ENCODE data around the gene CCNL2. TPM values are rescaled to one million over a fixed set of nuclear protein-coding genes. Genes with fewer than 3 reads are reported as not detected.
A peak's percentile ranks its signal among the peaks of the same experiment; 100 is the strongest.
"Not testable (repeated sequence)": the region's sequence is repeated elsewhere in the genome, so short reads cannot be mapped to it uniquely, and the experiment has no call there.

The CCNL2 gene
- total RNA-seq, 1 donor from 2014 or later: 261 TPM

GRCh38 chr1:1419363-1419812, 20.3 kb upstream of the CCNL2 start:
- Mint-ChIP-seq H3K4me3 (no peak overlapping the region), H3K27me3 (ENCODE audit: low read depth) (peaks cover 5% of the 10 kb centered on the region), H3K27ac (ENCODE audit: unreplicated experiment) (no peak overlapping the region), H3K9me3 (no peaks in the 10 kb centered on the region), H3K4me1 (peaks cover 22% of the 10 kb centered on the region), H3K36me3 (ENCODE audit: low read depth) (no peaks in the 10 kb centered on the region)
- DNase-seq (ENCODE audit: low read depth, low spot score): no peak
- TF ChIP-seq, protein P1, sequence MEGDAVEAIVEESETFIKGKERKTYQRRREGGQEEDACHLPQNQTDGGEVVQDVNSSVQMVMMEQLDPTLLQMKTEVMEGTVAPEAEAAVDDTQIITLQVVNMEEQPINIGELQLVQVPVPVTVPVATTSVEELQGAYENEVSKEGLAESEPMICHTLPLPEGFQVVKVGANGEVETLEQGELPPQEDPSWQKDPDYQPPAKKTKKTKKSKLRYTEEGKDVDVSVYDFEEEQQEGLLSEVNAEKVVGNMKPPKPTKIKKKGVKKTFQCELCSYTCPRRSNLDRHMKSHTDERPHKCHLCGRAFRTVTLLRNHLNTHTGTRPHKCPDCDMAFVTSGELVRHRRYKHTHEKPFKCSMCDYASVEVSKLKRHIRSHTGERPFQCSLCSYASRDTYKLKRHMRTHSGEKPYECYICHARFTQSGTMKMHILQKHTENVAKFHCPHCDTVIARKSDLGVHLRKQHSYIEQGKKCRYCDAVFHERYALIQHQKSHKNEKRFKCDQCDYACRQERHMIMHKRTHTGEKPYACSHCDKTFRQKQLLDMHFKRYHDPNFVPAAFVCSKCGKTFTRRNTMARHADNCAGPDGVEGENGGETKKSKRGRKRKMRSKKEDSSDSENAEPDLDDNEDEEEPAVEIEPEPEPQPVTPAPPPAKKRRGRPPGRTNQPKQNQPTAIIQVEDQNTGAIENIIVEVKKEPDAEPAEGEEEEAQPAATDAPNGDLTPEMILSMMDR (conservative IDR thresholded peaks at IDR 0.05): no peak

GRCh38 chr1:1418464-1419362, 19.6 kb upstream of the CCNL2 start:
- no peak overlapping the region for H3K4me3 Mint-ChIP-seq
- peaks cover 22% of the 10 kb centered on the region for H3K4me1 Mint-ChIP-seq
- TF ChIP-seq, protein P1 (conservative IDR thresholded peaks at IDR 0.05): no peak
- no peaks in the 10 kb centered on the region for H3K9me3 Mint-ChIP-seq
- DNase-seq (ENCODE audit: low read depth, low spot score): no peak
- peak overlapping the region; percentile 8 for H3K27ac Mint-ChIP-seq (ENCODE audit: unreplicated experiment)
- H3K27me3 Mint-ChIP-seq (ENCODE audit: low read depth): peaks cover 5% of the 10 kb centered on the region
- no peaks in the 10 kb centered on the region for H3K36me3 Mint-ChIP-seq (ENCODE audit: low read depth)

DNA sequence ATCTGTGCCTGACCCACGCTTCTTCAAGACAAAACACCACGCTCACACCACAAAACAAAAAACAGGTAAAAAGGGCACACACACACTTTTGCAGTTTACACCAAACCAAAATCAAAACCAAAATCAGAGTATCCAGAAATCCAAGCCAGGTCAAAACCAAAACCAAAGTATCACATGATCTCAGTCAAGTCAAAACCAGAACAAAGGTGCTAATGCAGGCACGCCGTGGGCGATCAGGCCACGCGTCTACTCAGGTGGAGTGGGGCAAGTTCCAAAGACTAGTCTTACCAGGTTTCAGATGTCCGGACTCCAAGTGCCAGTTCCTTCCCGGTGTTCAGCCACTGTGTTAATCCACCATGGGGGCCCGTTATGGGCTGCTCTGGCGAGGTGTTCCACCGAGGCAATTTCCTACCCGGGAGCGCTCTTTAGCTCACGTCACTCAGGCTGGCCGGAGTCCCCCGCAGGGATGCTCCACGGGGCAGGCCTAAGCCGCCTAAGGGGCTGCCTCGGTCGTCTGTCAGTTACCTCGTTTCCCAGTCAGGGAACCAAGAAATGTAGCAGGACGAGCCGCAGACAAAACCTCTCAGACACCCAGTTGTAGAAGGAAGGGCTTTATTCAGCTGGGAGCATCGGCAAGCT, 18.8 kb upstream of the CCNL2 start:
- not testable (repeated sequence) for DNase-seq (ENCODE audit: low read depth, low spot score); H3K4me3 Mint-ChIP-seq
- H3K27ac Mint-ChIP-seq (ENCODE audit: unreplicated experiment): peak overlapping the region; percentile 36

DNA sequence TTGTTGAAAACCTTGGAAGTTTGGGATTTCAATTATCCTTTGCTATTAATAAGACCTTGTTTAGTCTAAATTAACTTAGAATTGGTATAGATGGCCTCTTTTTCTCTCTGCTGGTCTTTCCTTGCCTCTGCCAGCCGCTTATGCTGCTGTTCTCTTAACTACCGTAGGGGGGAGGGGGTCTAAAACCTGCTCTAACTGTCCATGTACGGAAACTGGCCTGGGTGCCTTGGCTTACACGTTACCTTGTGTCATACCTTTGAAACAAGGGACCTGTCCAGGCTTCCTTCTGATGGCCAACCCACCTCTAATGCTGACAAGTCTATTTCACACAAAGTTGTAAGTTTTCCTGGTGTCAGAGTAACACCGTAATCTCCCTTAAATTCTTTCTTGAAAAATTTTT, 18.3 kb upstream of the CCNL2 start:
- not testable (repeated sequence) for H3K27me3 Mint-ChIP-seq (ENCODE audit: low read depth); DNase-seq (ENCODE audit: low read depth, low spot score); H3K36me3 Mint-ChIP-seq (ENCODE audit: low read depth); H3K4me3 Mint-ChIP-seq; H3K27ac Mint-ChIP-seq (ENCODE audit: unreplicated experiment); H3K9me3 Mint-ChIP-seq
- H3K4me1 Mint-ChIP-seq: peaks cover 15% of the 10 kb centered on the region

More for the DNA sequence above, 18.8 kb upstream of the CCNL2 start:
- H3K4me1 Mint-ChIP-seq: peaks cover 20% of the 10 kb centered on the region
- not testable (repeated sequence) for H3K36me3 Mint-ChIP-seq (ENCODE audit: low read depth); H3K27me3 Mint-ChIP-seq (ENCODE audit: low read depth); H3K9me3 Mint-ChIP-seq

- Mint-ChIP-seq H3K27ac (ENCODE audit: unreplicated experiment) (no peak overlapping the region), H3K36me3 (ENCODE audit: low read depth) (peaks cover 3% of the 10 kb centered on the region), H3K4me1 (peaks cover 11% of the 10 kb centered on the region), H3K4me3 (no peak overlapping the region), H3K27me3 (ENCODE audit: low read depth) (peaks cover 3% of the 10 kb centered on the region), H3K9me3 (peaks cover 3% of the 10 kb centered on the region)
- TF ChIP-seq, protein P1 (conservative IDR thresholded peaks at IDR 0.05): no peak
- no peak for DNase-seq (ENCODE audit: low read depth, low spot score)
Observed at GRCh38 chr1:1415751-1416150, 16.6 kb upstream of the CCNL2 start.

DNA sequence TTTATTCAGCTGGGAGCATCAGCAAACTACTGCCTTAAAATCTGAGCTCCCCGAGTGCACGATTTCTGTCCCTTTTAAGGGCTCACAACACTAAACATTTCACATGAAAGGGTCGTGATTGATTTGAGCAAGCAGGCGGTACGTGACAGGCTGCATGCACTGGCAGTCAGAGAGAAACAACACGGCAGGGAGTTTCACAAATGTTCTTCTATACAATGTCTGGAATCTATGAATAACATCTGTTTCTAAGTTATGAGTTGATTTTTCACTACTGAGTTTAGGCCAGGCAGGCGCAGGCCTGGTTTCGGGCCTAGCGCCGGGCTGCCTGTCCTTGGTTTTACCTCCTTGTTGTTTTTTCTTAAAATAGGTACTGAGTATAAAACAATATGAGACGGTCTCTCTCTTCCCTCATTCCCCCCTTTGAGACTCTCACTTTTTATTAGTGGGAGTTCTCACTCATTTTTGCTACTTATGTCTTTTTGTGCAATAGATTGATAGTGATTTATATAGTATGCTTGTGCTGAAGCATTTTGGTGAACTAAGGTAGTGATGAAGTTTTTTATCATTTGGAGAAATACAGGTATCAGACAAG, 13.3 kb upstream of the CCNL2 start:
- H3K27me3 Mint-ChIP-seq (ENCODE audit: low read depth); H3K27ac Mint-ChIP-seq (ENCODE audit: unreplicated experiment); H3K9me3 Mint-ChIP-seq; DNase-seq (ENCODE audit: low read depth, low spot score); H3K36me3 Mint-ChIP-seq (ENCODE audit: low read depth): not testable (repeated sequence)
- H3K4me1 Mint-ChIP-seq: peaks cover 12% of the 10 kb centered on the region
- peak overlapping the region; percentile 17 for H3K4me3 Mint-ChIP-seq

All from neural crest cell (in vitro differentiated cells).